SH-SY5Y (cell line): ENCODE results near the gene EIF1AX.

Experiments
- GATA2 ChIP-seq: IDR thresholded peaks from 2 replicates; pipeline ENCODE4 v1.6.1; 2011; ENCODE audit warnings: mild to moderate bottlenecking, low read depth, low read length
- GATA3 ChIP-seq: IDR thresholded peaks from 2 replicates; pipeline ENCODE4 v1.6.1; 2011; ENCODE audit warnings: low read depth, mild to moderate bottlenecking, low read length, moderate library complexity

DNA sequence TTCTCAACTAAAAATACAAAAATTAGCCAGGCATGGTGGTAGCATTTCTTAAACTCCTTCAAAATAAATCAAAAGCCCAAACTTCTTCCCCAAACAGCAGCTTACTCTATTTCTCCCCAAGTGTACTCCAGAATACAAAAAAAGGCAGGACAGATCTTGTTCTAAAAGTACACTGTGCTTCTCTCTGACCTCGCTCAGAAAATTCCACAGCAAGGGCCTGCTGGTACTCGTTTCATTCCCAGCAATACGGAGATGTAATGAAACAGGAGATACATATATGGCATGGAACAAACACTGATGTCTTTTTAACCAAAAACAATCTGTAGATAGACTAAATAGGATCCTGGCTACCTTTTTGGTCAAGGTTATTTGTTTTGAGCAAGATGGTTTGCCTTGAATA, 50.1 kb downstream of the EIF1AX start:
- TF ChIP-seq GATA3: no peak
- no peak for TF ChIP-seq GATA2
